ENCODE data around the gene KNL1. TPM values are rescaled to one million over a fixed set of nuclear protein-coding genes. Genes with fewer than 3 reads are reported as not detected.
"Not testable (repeated sequence)": the region's sequence is repeated elsewhere in the genome, so short reads cannot be mapped to it uniquely, and the experiment has no call there.

The KNL1 gene
- total RNA-seq, 1 experiment from 2014 or later: 63.7 TPM

DNA sequence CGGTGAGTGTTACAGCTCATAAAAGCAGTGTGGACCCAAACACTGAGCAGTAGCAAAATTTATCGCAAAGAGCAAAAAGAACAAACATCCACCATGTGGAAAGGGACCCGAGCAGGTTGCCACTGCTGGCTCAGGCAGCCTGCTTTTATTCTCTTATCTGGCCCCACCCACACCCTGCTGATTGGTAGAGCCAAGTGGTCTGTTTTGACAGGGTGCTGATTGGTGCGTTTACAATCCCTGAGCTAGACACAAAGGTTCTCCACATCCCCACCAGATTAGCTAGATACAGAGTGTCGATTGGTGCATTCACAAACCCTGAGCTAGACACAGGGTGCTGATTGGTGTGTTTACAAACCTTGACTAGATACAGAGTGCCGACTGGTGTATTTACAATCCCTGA lies 82.2 kb downstream of the KNL1 start:
- not testable (repeated sequence) for DNase-seq (ENCODE audit: low read depth)

DNA sequence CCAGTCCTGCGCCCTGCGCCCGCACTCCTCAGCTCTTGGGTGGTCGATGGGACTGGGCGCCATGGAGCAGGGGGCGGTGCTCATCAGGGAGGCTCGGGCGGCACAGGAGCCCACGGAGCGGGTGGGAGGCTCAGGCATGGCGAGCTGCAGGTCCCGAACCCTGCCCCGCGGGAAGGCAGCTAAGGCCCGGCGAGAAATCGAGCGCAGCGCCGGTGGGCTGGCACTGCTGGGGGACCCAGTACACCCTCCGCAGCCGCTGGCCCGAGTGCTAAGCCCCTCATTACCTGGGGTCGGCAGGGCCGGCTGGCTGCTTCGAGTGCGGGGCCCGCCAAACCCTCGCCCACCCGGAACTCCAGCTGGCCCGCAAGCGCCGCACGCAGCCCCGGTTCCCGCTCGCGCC lies 82.9 kb downstream of the KNL1 start:
- DNase-seq (ENCODE audit: low read depth): not testable (repeated sequence)

DNA sequence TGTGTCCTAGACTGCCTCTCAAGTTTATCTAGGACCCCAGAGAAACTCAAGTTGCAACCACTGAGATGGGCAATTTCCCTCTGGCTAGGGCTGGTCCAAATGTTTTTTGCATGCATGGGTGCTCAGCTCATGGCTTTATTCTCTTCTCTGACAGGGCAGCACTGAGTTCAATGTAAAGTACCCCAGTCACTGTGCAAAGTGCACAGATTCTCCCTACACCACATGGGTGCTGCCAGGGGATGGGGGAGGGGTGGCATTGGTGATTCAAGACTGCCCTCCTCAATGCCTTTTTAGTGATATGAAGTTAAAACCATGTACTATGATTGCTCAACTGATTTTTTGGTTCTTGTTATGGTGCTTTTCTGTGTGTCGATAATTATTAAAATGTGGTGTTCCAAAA lies 86.1 kb downstream of the KNL1 start:
- DNase-seq (ENCODE audit: low read depth): no peak

DNA sequence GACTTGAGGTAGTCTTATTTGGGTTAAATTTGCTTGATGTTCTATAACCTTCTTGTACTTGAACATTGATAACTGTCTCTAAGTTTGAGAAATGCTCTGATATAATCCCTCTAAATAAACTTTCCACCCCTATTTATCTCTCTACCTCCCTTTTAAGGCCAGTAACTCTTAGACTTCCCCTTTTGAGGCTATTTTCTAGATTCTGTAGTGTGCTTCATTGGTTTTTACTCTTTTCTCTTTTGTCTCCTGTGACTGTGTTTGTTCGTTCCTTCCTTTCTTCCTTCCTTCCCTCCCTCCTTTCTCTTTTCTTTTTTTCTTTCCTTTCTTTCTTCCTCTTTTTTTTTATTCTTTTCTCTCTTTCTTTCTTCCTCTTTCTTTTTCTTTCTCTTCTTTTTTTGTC lies 86.9 kb downstream of the KNL1 start:
- DNase-seq (ENCODE audit: low read depth): not testable (repeated sequence)

DNA sequence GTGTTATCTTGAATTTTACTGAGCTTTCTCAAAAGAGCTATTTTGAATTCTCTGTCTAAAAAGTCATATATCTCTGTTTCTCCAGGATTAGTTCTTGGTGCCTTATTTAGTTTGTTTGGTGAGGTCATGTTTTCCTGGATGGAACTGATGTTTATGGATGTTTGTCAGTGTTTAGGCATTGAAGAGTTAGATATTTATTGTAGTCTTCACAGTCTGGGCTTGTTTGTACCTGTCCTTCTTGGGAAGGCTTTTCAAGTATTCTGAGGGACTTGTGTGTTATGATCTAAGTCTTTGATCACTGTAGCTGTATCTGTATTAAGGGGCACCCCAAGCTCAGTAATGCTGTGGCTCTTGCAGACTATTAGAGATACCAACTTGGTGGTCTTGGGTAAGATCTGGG lies 90.3 kb downstream of the KNL1 start:
- DNase-seq (ENCODE audit: low read depth): no peak

DNA sequence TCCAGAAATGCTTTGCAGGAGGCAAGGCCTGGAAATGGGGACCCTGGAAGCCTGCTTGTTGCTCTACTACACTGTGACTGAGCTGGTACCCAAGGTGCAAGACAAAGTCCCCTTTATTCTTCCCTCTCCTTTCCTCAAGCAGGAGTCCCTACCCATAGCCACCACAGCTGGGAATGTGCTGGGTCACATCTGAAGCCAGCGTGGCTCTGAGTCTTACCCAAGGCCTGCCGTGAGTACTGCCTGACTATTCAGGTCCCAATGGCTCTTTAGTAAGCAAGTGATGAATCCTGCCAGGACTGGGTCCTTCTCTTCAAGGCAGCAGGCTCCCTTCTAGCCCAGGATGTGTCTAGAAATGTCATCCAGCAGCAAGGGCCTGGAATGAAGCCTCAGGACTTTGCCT lies 91.3 kb downstream of the KNL1 start:
- DNase-seq (ENCODE audit: low read depth): no peak

DNA sequence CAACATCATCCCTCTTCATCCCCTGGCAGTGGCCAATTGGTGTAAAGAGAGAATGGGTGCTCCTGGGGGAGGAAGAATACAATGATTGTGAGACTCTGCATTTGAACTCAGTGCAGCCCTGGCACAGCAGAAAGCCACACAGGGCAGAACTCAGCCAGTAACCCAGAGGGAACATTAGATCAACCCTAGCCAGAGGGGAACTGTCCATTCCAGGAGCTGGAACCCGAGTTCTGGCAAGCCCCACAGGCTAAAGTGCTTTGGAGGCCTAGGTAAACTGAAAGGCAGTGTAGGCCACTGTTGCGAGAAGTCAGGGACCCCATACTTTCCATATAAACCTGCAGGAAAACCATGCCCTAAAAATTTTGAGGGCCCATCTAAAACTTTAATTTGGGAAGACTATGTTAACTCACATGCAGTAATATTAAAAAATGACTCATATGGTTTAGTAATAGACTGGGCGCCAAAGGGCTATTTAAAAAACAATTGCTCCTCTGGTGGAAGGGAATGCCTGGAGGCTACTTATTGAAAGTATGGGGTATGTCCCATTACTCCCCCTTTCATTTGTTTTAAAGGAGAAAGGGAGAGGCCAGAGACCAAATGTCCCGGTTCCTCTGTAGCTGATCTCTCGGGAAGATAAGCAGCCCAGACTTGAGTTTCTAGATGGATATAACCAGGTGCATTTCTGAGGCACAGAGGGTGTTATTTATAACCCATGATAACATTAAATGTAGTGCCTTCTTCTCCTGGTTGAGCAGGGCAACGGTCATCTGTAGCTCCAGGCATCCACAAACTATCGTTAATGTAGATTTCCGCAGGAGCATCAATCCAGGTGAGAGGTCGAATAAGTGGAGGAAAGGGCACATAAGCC lies 95.1 kb downstream of the KNL1 start:
- no peak for DNase-seq (ENCODE audit: low read depth)

DNA sequence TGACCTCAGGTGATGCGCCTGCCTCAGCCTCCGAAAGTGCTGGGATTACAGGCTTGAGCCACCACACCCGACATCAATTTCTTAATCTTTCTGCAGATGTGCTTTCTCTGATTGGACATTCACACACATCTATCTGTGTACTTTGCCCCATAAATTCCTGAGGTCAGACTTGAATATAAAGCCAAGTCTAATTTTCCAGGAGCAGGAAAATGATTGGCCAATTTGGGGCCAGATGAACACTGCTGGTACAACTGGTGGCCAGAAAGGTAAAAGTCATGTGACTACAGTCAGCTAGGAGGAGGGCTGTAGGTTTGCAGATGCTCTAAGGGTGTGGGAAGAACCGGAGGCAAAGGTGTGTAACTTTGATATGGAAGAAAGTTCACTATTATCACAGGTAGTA lies 97.7 kb downstream of the KNL1 start:
- no peak for DNase-seq (ENCODE audit: low read depth)

DNA sequence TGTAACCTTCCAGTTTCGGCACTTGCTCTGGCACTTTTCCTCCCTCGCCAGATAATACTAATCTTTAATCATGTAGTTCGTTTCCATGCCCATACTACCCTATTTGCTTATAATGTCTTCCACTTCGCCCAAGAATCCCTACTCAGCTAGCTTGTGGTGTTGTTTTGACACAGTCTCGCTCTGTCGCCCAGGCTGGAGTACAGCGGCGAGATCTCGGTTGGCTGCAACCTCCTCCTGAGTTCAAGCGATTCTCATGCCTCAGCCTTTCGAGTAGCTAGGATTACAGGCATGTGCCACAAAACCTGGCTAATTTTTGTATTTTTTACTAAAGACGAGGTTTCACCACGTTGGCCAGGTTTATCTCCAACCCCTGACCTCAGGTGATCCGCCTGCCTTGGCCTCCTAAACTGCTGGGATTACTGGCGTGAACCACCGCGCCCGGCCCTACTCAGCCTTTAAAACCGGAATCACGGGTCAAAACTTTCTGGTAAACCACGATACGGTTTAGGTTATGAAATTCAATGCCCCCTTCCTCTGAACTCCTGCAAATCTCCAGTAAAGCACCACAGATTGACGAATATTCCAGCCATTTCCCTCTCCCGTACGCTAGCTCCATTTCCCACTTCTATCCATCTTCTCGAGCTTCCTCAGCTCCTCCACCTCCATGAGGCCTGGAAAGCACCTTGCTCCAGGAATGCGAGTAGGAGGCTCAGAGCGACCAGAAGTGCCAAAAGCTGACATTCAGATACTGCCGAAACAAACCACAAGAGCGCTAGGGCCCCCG lies 100.0 kb downstream of the KNL1 start:
- no peak for DNase-seq (ENCODE audit: low read depth)

DNA sequence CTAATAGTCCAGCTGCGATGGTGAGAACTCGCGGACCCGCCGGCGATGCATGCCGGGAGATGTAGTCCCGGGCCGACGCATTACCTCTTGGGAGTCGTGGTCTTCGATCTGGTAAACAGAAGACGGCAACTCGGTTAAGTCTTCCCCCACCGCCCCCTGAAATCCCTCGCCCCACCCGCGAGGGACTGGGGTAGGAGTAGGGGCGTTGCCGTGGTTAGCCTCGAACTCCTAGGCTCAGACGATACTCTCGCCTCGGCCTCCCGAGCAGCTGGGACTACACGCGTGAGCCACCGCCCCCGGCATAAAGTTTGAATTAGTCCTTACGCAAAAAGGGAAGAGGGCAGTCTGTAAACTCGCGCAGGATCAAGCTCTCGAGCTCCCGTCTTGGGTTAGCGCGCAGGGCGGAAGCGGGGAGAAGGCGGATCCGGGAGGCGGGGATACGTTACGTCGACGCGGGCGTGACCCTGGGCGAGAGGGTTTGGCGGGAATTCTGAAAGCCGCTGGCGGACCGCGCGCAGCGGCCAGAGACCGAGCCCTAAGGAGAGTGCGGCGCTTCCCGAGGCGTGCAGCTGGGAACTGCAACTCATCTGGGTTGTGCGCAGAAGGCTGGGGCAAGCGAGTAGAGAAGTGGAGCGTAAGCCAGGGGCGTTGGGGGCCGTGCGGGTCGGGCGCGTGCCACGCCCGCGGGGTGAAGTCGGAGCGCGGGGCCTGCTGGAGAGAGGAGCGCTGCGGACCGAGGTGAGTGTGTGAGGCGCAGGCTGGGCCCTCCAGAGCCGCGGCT lies 100.8 kb downstream of the KNL1 start, which contains the start of gene RAD51:
TSS of gene RAD51 (plus strand) at position 487 of the 781 bp plus-strand sequence. CDS start 3,585 bp downstream, outside the sequence.
- DNase-seq (ENCODE audit: low read depth): peak; percentile 94

DNA sequence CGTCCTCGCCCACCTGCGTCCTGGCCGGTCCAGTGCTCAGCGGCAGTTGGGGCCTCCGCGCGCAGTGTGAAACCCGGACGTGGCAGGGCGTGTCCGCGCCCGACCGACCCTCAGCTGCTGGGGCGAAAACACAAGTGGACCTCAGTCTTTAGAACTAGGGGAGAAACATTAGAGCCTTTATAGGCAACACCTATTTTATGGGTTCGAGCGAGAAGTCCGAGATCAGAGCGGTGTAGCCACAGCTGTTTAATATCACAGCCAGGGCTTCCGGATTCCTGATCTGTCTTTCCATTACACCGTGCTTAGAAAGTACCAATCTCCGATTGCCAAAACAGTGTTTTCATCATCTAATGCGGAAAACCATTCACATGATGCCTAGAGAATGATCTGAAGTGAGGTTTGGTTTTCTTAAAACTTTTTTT lies 101.4 kb downstream of the KNL1 start:
- DNase-seq (ENCODE audit: low read depth): peak; percentile 22

DNA sequence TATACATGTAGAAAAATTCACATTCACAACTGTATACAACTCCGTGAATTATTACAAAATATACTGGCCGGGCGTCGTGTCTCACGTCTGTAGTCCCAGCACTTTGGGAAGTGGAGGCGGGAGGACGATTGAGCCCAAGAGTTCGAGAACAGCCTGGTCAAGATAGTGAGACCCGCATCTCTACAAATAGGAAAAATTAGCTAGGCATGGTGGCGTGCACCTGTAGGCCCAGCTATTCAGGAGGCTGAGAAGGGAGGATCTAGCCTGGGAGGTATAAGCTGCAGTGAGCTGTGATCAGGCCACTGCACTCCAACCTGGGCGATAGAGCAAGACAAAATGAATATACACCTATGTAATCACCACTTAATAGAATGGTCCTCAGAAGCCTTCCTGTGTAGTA lies 102.2 kb downstream of the KNL1 start:
- DNase-seq (ENCODE audit: low read depth): no peak

DNA sequence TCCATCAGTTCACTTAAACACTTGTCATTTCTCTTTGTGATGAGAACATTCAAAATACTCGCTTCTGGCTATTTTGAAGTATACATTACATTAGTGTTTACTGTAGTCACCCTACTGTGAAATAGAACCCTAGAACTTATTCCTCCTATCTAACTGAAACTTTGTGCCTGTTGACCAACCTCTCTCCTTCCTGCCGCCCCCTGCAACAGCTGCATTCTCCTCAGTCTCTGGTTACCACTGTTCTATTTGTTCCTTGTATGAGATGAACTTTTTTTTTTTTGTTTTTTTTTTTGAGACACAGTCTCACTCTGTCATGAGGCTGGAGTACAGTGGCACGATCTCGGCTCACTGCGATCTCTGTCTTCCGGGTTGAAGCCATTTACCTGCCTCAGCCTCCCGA lies 103.9 kb downstream of the KNL1 start:
- peak; percentile 47 for DNase-seq (ENCODE audit: low read depth)

DNA sequence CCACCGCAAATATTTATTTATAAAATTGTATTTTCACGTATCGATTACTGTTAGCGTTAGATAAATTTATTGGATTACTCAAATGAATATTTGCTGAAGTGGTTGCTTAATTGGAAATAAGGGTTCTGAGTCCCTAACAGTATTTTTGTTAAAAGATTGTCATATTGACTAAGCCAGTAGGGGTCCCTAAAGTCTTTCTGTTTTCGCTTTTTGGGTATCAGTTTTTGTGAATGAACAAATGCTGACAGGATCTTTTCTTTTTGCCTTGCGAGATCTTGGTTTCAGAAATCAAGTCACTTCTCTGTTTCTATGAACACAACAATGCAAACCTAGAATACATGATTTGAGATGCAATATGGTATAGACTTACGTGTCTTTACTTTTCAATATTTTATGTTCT lies 108.0 kb downstream of the KNL1 start:
- DNase-seq (ENCODE audit: low read depth): peak; percentile 9

DNA sequence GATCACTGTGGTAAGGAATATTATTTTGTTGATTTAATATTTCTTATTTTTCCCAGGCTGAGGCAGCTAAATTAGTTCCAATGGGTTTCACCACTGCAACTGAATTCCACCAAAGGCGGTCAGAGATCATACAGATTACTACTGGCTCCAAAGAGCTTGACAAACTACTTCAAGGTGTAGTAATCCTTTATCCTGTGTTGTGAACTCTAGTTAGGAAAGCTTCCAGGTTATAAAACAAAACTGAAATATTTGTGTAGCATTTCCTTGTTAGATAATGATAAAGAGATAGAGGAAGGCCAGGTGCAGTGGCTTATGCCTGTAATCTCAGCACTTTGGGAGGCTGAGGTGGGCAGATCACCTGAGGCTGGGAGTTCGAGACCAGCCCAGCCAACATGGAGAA lies 112.1 kb downstream of the KNL1 start:
- DNase-seq (ENCODE audit: low read depth): no peak

Other genes with a start within 250 kb of the KNL1 start
- not detected in 2 replicates for gene PHGR1, start 243.2 kb upstream of the KNL1 start, total RNA-seq (2014; rRNA removed)
- gene DISP2, start 236.0 kb upstream of the KNL1 start, total RNA-seq (2014; rRNA removed): 1.2 and 1.3 TPM in 2 replicates
- 121 and 125 TPM in 2 replicates for gene KNSTRN, start 211.5 kb upstream of the KNL1 start, total RNA-seq (2014; rRNA removed)
- gene IVD, start 188.5 kb upstream of the KNL1 start, total RNA-seq (2014; rRNA removed): 26.2 and 32.3 TPM in 2 replicates
- gene BAHD1, start 153.3 kb upstream of the KNL1 start, total RNA-seq (2014; rRNA removed): 8.3 TPM in 2 replicates
- 27.9 and 30.1 TPM in 2 replicates for gene CHST14, start 123.3 kb upstream of the KNL1 start, total RNA-seq (2014; rRNA removed)
- gene CCDC32, start 29.2 kb upstream of the KNL1 start, total RNA-seq (2014; rRNA removed): 12.9 and 14.1 TPM in 2 replicates
- 11.5 and 12.6 TPM in 2 replicates for gene RPUSD2, start 24.9 kb upstream of the KNL1 start, total RNA-seq (2014; rRNA removed)
- 14.0 and 16.2 TPM in 2 replicates for gene RAD51, start 100.9 kb downstream of the KNL1 start, total RNA-seq (2014; rRNA removed)
- gene RMDN3, start 161.0 kb downstream of the KNL1 start, total RNA-seq (2014; rRNA removed): 16.1 and 16.7 TPM in 2 replicates
- 4.2 and 4.7 TPM in 2 replicates for gene GCHFR, start 169.8 kb downstream of the KNL1 start, total RNA-seq (2014; rRNA removed)
- gene C15orf62, start 175.7 kb downstream of the KNL1 start, total RNA-seq (2014; rRNA removed): not detected in 2 replicates
- 30.1 and 46.4 TPM in 2 replicates for gene ZFYVE19, start 212.8 kb downstream of the KNL1 start, total RNA-seq (2014; rRNA removed)
- 37.0 and 44.4 TPM in 2 replicates for gene DNAJC17, start 213.2 kb downstream of the KNL1 start, total RNA-seq (2014; rRNA removed)
- not detected in 2 replicates for gene PPP1R14D, start 234.5 kb downstream of the KNL1 start, total RNA-seq (2014; rRNA removed)
- not detected in 2 replicates for gene SPINT1, start 249.8 kb downstream of the KNL1 start, total RNA-seq (2014; rRNA removed)

Measured in LHCN-M2 (cell line).